Body of pancreas (tissue), 4 donors: ENCODE results near the gene ATP5PO. TPM values are rescaled to one million over a fixed set of nuclear protein-coding genes. Genes with fewer than 3 reads are reported as not detected.

Experiments
- ATAC-seq: fragments of 150-250 bp; one replicate; pipeline ENCODE4 v1.9.1; 2016
- DNase-seq, 4 donors: peaks; one replicate each; pipeline ENCODE4 v3.0.0-alpha.2; 2019
- H3K27ac ChIP-seq, 4 donors: fragments of 200-600 bp; sonication (generic); 1 replicate in 3 of 4; 2 replicates in 1 of 4; pipeline versions ENCODE4 v1.5.1 to v1.6.1; 2016 to 2019; ENCODE audit warnings: mild to moderate bottlenecking in 1 of 4, mixed read lengths in 1 of 4, moderate library complexity in 1 of 4
- H3K27me3 ChIP-seq, 2 donors: fragments of 200-600 bp; sonication (generic); one replicate each; pipeline ENCODE4 v1.6.0; 2016; ENCODE audit warnings: mild to moderate bottlenecking in 1 of 2
- H3K36me3 ChIP-seq, 2 donors: fragments of 200-600 bp; sonication (generic); replicated peaks in 1 of 2; 2 replicates each; pipeline ENCODE4 v1.5.1; 2016; ENCODE audit warnings: low read depth in 2 of 2; ENCODE audit not compliant: insufficient read depth in 1 of 2
- H3K4me1 ChIP-seq: fragments of 200-600 bp; sonication (generic); one replicate; pipeline ENCODE4 v1.6.0; 2016
- H3K4me3 ChIP-seq, 2 donors: fragments of 200-600 bp; sonication (generic); 1 replicate in 1 of 2; 2 replicates in 1 of 2; pipeline ENCODE4 v1.5.1; 2016 to 2019
- H3K9me3 ChIP-seq, 3 donors: fragments of 200-600 bp; sonication (generic); 1 replicate in 2 of 3; 2 replicates in 1 of 3; pipeline ENCODE4 v1.5.1; 2016
- CTCF ChIP-seq, 7 experiments: fragments of 450-650 bp in 4 of 7; fragments of 200-600 bp in 3 of 7; sonication (generic) in 3 of 7; IDR thresholded peaks; one replicate each; pipeline ENCODE4 v1.5.1; 2016 to 2019; ENCODE audit warnings: antibody characterized with exemption in 7 of 7
- POLR2A ChIP-seq, 3 donors: fragments of 450-650 bp; IDR thresholded peaks; one replicate each; pipeline ENCODE4 v1.6.1; 2016; ENCODE audit warnings: antibody characterized with exemption in 3 of 3, mild to moderate bottlenecking in 2 of 3
- WGBS, 2 donors: methylation state at CpG; one replicate each; pipeline ENCODE4 v1.1.5; 2017; 5-methylcytosine and 5-hydroxymethylcytosine counted together
- intact Hi-C: fragments of 100-400 bp; cut with DNase I; formaldehyde crosslinking; loops from one replicate; pipeline ENCODE4 v1.15.1; 2023
- total RNA-seq, 2 donors: library from RNA; depleted of rRNA; stranded (reverse); fragments of >200 nt; gene quantifications; one replicate each; pipeline ENCODE4 v1.1.0, GENCODE V29; 2016

The ATP5PO gene
- total RNA-seq, 2 donors from 2014 or later = 79.1 to 85.0 TPM

- DNase-seq (no peak), ATAC-seq (no peak)
- intact Hi-C loops = no loop called here
- H3K27me3 ChIP-seq = no peaks in the 10 kb centered on the region
- WGBS, 2 donors = 83 to 86% methylated on average over 4 to 17 of the region's 17 CpGs
- H3K9me3 ChIP-seq = no peaks in the 10 kb centered on the region
- H3K4me1 ChIP-seq = no peaks in the 10 kb centered on the region
- no peaks in the 10 kb centered on the region for H3K36me3 ChIP-seq
- TF ChIP-seq CTCF (IDR thresholded peaks at IDR 0.05) = no peak
- TF ChIP-seq POLR2A (IDR thresholded peaks at IDR 0.05) = no peak
- H3K27ac ChIP-seq = no peak overlapping the region
- no peak overlapping the region for H3K4me3 ChIP-seq
Measured at GRCh38 chr21:33856893-33857527, 58.6 kb downstream of the ATP5PO start.

DNA sequence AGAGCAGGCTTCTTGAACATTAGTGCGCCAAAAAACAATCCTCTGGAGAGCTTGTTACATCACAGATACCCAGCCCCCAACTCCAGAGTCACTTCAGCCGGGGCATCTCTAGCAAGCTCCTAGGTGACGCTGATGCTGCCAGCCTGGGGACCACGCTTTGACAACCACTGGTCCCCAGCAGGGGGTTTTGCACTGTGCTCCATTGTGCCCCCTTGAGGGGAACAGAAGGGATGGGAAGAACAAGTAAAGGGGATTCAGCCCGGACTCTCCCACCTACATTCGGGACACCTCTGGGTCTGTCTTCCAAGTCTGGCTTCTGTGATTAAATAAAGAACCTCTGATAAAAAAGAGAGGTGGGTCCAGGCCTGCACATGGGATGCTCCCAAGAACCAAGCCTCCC is 60.4 kb downstream of the ATP5PO start:
- intact Hi-C loops = no loop called here
- Histone ChIP-seq H3K4me1 (no peaks in the 10 kb centered on the region), H3K9me3 (no peaks in the 10 kb centered on the region), H3K36me3 (no peaks in the 10 kb centered on the region), H3K27ac (no peak overlapping the region), H3K27me3 (no peaks in the 10 kb centered on the region), H3K4me3 (no peak overlapping the region)
- 86 to 89% methylated on average over 6 of the region's 6 CpGs for WGBS, 2 donors
- no peak for TF ChIP-seq POLR2A (IDR thresholded peaks at IDR 0.05)
- ATAC-seq (no peak), DNase-seq (no peak)

- H3K9me3 ChIP-seq = no peaks in the 10 kb centered on the region
- H3K27me3 ChIP-seq = no peaks in the 10 kb centered on the region
- DNase-seq = no peak
- H3K27ac ChIP-seq = no peak overlapping the region
- no peak for ATAC-seq
- no peaks in the 10 kb centered on the region for H3K36me3 ChIP-seq
- 56% methylated on average over 4 to 5 of the region's 5 CpGs for WGBS, 2 donors
- no peaks in the 10 kb centered on the region for H3K4me1 ChIP-seq
- no peak for TF ChIP-seq CTCF (IDR thresholded peaks at IDR 0.05)
- no peak for TF ChIP-seq POLR2A (IDR thresholded peaks at IDR 0.05)
- no peak overlapping the region for H3K4me3 ChIP-seq
- intact Hi-C loops = no loop called here
Measured at GRCh38 chr21:33854604-33855003, 61.0 kb downstream of the ATP5PO start.

Other genes starting within 250 kb of the ATP5PO start
- gene MRPS6, start 157.8 kb upstream of the ATP5PO start, total RNA-seq = 10 to 100 TPM in 1 of 2 donors, 1 to 10 TPM in 1; 2.3 to 15.8 TPM
- gene SLC5A3, start 157.8 kb upstream of the ATP5PO start, total RNA-seq = 1 to 10 TPM; 7.3 to 7.8 TPM